HepG2 (cell line): Measurements from ENCODE around the gene ARL16. TPM values are rescaled to one million over a fixed set of nuclear protein-coding genes. Genes with fewer than 3 reads are reported as not detected.
A peak's percentile ranks its signal among the peaks of the same experiment; 100 is the strongest.

Experiments used
- ADNP ChIP-seq: sonication (generic); formaldehyde crosslinking; IDR thresholded peaks from 2 replicates; pipeline ENCODE4 v1.4.0; 2020; ENCODE audit warnings: missing genetic modification reagents
- CHD2 ChIP-seq: IDR thresholded peaks from 2 replicates; pipeline ENCODE4 v1.6.1; 2011; ENCODE audit warnings: low read depth, low read length, improper control_type of control experiment
- ETV6 ChIP-seq: sonication (generic); formaldehyde crosslinking; conservative IDR thresholded peaks from 2 replicates; pipeline ENCODE4 v1.4.0; 2020; ENCODE audit warnings: missing genetic modification reagents
- GABPB1 ChIP-seq: IDR thresholded peaks from 2 replicates; pipeline ENCODE4 v1.6.1; 2016; ENCODE audit warnings: mild to moderate bottlenecking, missing genetic modification reagents, moderate library complexity, missing compliant biosample characterization
- HBP1 ChIP-seq: IDR thresholded peaks from 2 replicates; pipeline ENCODE4 v1.6.1; 2016; ENCODE audit warnings: low read depth, control low read depth
- NFYB ChIP-seq: sonication (generic); formaldehyde crosslinking; IDR thresholded peaks from 2 replicates; pipeline ENCODE4 v1.4.0; 2020; ENCODE audit warnings: missing genetic modification reagents
- PHF8 ChIP-seq: sonication (generic); formaldehyde crosslinking; IDR thresholded peaks from 2 replicates; pipeline ENCODE4 v1.5.0; 2020; ENCODE audit warnings: missing genetic modification reagents
- PRDM15 ChIP-seq: sonication (generic); formaldehyde crosslinking; IDR thresholded peaks from 2 replicates; pipeline ENCODE4 v1.4.0; 2020; ENCODE audit warnings: missing genetic modification reagents
- SAP130 ChIP-seq: IDR thresholded peaks from 2 replicates; pipeline ENCODE4 v1.6.1; 2016; ENCODE audit warnings: low read depth
- SATB2 ChIP-seq: sonication (generic); formaldehyde crosslinking; IDR thresholded peaks from 2 replicates; pipeline ENCODE4 v1.5.0; 2020; ENCODE audit warnings: missing genetic modification reagents
- TOPORS ChIP-seq: sonication (generic); formaldehyde crosslinking; IDR thresholded peaks from 2 replicates; pipeline ENCODE4 v1.8.0; 2023; ENCODE audit warnings: mild to moderate bottlenecking, missing genetic modification reagents
- ZNF205 ChIP-seq: IDR thresholded peaks from 2 replicates; pipeline ENCODE4 v1.6.1; 2018; ENCODE audit warnings: missing biosample characterization, missing genetic modification reagents
- ZNF225 ChIP-seq: sonication (generic); formaldehyde crosslinking; IDR thresholded peaks from 2 replicates; pipeline ENCODE4 v1.4.0; 2020; ENCODE audit warnings: mild to moderate bottlenecking, missing genetic modification reagents
- ZNF253 ChIP-seq: sonication (generic); formaldehyde crosslinking; IDR thresholded peaks from 2 replicates; pipeline ENCODE4 v1.8.0; 2022; ENCODE audit warnings: mild to moderate bottlenecking, missing genetic modification reagents, borderline replicate concordance
- ZNF326 ChIP-seq: sonication (generic); formaldehyde crosslinking; IDR thresholded peaks from 2 replicates; pipeline ENCODE4 v1.4.0; 2020; ENCODE audit warnings: missing genetic modification reagents, borderline replicate concordance
- polyA plus RNA-seq, 8 experiments: library from polyadenylated mRNA; depleted of rRNA in 3 of 8; stranded (reverse) in 7 of 8; unstranded in 1 of 8; fragments of >200 nt; fragmentation: Illumina TruSeq in 4 of 8; extraction: Trizol in 4 of 8; gene quantifications; 2 replicates each; pipeline versions ENCODE4 v1.2.1 to v1.2.3, GENCODE V29; 2011 to 2016; ENCODE audit warnings: low read depth in 4 of 8, missing spikeins in 1 of 8, mixed read lengths in 1 of 8; ENCODE audit not compliant: insufficient read depth in 1 of 8
- total RNA-seq, 5 experiments: library from RNA; depleted of rRNA; stranded (reverse); fragments of >200 nt; fragmentation: Illumina TruSeq; extraction: Trizol; gene quantifications; 2 replicates each; pipeline ENCODE4 v1.2.3, GENCODE V29; 2016; ENCODE audit warnings: low read depth in 1 of 5
- TF ChIP-seq, protein P1 (sequence below): sonication (generic); formaldehyde crosslinking; IDR thresholded peaks from 2 replicates; pipeline ENCODE4 v1.4.0; 2020; ENCODE audit warnings: mild to moderate bottlenecking, missing genetic modification reagents
- TF ChIP-seq, protein P2 (sequence below): sonication (generic); formaldehyde crosslinking; IDR thresholded peaks from 2 replicates; pipeline ENCODE4 v1.5.0; 2020; ENCODE audit warnings: missing genetic modification reagents

Gene ARL16
- total and polyA plus RNA-seq, 2 of the 13 experiments (the other 11 are each of a cell fraction or from before 2014, with no cell fraction given): 20.8 to 30.8 TPM

DNA sequence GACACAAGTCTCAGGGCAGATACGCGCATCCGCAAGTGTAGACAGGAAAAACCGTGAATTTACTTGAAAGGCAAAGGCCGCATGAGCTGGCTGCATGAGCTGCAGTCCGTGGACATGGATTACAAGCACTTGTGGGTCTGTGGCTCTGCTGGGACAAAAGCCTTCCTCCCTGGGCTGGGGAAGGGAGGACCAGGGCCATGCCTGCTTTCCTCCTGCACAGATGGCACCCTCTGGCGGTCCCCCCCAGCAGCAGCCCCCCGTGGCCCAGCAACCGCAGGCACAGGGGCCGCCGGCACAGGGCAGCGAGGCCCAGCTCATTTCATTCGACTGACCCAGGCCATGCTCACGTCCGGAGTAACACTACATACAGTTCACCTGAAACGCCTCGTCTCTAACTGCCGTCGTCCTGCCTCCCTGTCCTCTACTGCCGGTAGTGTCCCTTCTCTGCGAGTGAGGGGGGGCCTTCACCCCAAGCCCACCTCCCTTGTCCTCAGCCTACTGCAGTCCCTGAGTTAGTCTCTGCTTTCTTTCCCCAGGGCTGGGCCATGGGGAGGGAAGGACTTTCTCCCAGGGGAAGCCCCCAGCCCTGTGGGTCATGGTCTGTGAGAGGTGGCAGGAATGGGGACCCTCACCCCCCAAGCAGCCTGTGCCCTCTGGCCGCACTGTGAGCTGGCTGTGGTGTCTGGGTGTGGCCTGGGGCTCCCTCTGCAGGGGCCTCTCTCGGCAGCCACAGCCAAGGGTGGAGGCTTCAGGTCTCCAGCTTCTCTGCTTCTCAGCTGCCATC lies 17.9 kb upstream of the ARL16 start (continued):
- TF ChIP-seq PRDM15 (no peak), ZNF253 (CRISPR knock-in tag) (no peak), ETV6 (CRISPR knock-in tag) (no peak), SATB2 (no peak), TOPORS (CRISPR knock-in tag) (no peak), ZNF326 (CRISPR knock-in tag) (no peak), ZNF225 (CRISPR knock-in tag) (no peak), ZNF205 (CRISPR knock-in tag) (0 out of 2 replicates have a peak, but pooled peaks have one; percentile 36), HBP1 (CRISPR knock-in tag) (no peak), PHF8 (CRISPR knock-in tag) (no peak), NFYB (CRISPR knock-in tag) (no peak), CHD2 (no peak), GABPB1 (CRISPR knock-in tag) (no peak), SAP130 (CRISPR knock-in tag) (no peak), ADNP (CRISPR knock-in tag) (no peak)
- TF ChIP-seq, protein P1, sequence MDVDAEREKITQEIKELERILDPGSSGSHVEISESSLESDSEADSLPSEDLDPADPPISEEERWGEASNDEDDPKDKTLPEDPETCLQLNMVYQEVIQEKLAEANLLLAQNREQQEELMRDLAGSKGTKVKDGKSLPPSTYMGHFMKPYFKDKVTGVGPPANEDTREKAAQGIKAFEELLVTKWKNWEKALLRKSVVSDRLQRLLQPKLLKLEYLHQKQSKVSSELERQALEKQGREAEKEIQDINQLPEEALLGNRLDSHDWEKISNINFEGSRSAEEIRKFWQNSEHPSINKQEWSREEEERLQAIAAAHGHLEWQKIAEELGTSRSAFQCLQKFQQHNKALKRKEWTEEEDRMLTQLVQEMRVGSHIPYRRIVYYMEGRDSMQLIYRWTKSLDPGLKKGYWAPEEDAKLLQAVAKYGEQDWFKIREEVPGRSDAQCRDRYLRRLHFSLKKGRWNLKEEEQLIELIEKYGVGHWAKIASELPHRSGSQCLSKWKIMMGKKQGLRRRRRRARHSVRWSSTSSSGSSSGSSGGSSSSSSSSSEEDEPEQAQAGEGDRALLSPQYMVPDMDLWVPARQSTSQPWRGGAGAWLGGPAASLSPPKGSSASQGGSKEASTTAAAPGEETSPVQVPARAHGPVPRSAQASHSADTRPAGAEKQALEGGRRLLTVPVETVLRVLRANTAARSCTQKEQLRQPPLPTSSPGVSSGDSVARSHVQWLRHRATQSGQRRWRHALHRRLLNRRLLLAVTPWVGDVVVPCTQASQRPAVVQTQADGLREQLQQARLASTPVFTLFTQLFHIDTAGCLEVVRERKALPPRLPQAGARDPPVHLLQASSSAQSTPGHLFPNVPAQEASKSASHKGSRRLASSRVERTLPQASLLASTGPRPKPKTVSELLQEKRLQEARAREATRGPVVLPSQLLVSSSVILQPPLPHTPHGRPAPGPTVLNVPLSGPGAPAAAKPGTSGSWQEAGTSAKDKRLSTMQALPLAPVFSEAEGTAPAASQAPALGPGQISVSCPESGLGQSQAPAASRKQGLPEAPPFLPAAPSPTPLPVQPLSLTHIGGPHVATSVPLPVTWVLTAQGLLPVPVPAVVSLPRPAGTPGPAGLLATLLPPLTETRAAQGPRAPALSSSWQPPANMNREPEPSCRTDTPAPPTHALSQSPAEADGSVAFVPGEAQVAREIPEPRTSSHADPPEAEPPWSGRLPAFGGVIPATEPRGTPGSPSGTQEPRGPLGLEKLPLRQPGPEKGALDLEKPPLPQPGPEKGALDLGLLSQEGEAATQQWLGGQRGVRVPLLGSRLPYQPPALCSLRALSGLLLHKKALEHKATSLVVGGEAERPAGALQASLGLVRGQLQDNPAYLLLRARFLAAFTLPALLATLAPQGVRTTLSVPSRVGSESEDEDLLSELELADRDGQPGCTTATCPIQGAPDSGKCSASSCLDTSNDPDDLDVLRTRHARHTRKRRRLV (CRISPR knock-in tag): no peak
- TF ChIP-seq, protein P2, sequence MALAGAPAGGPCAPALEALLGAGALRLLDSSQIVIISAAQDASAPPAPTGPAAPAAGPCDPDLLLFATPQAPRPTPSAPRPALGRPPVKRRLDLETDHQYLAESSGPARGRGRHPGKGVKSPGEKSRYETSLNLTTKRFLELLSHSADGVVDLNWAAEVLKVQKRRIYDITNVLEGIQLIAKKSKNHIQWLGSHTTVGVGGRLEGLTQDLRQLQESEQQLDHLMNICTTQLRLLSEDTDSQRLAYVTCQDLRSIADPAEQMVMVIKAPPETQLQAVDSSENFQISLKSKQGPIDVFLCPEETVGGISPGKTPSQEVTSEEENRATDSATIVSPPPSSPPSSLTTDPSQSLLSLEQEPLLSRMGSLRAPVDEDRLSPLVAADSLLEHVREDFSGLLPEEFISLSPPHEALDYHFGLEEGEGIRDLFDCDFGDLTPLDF (CRISPR knock-in tag): no peak
